Caco-2 (cell line): Measurements from ENCODE around the gene SLC27A5. TPM values are rescaled to one million over a fixed set of nuclear protein-coding genes. Genes with fewer than 3 reads are reported as not detected.

Source experiments
- BruUV-seq: library from RNA; stranded (reverse); fragments of 400-500 nt; replicated peaks from 2 replicates; lab custom pipeline; 2021; lab: Mats Ljungman, UMichigan
- CTCF ChIA-PET: fragments of 300-600 bp; sonication (Branson Sonifier 250); formaldehyde crosslinking; loops from one replicate; lab custom pipeline; 2022; ENCODE audit warnings: antibody characterized with exemption; lab: Charles Lee
- POLR2A ChIA-PET: fragments of 300-600 bp; sonication (Branson Sonifier 250); formaldehyde crosslinking; loops from one replicate; lab custom pipeline; 2022; ENCODE audit warnings: antibody characterized with exemption; lab: Charles Lee
- DNase-seq, 2 experiments: peaks; one replicate each; pipeline versions ENCODE4 v3.0.0 to v3.0.0-alpha.2; 2020 to 2022
- H3K27me3 ChIP-seq: replicated peaks from 2 replicates; pipeline ENCODE4 v1.6.0; 2011; ENCODE audit warnings: low read length; ENCODE audit not compliant: control insufficient read depth, insufficient read depth
- H3K36me3 ChIP-seq: 2 replicates; pipeline ENCODE4 v1.5.1; 2011; ENCODE audit warnings: low read length; ENCODE audit not compliant: control insufficient read depth, insufficient read depth
- H3K4me1 ChIP-seq: fragments of 250-450 bp; sonication (Bioruptor Pico); 2 replicates; pipeline ENCODE4 v1.5.1; 2020; ENCODE audit warnings: mild to moderate bottlenecking
- H3K4me3 ChIP-seq: 2 replicates; pipeline ENCODE4 v1.5.1; 2011; ENCODE audit warnings: low read depth, mild to moderate bottlenecking, control low read depth, low read length
- H3K9me3 ChIP-seq: fragments of 250-450 bp; sonication (Bioruptor Pico); 2 replicates; pipeline ENCODE4 v1.5.1; 2020; ENCODE audit warnings: mild to moderate bottlenecking, moderate library complexity
- H3K27ac Mint-ChIP-seq: one replicate; pipeline ENCODE4 v1.8.0; 2022; ENCODE audit warnings: mixed read lengths; ENCODE audit not compliant: unreplicated experiment
- H3K27me3 Mint-ChIP-seq: one replicate; pipeline ENCODE4 v1.8.0; 2022; ENCODE audit warnings: mixed read lengths; ENCODE audit not compliant: insufficient read depth, unreplicated experiment
- H3K36me3 Mint-ChIP-seq: one replicate; pipeline ENCODE4 v1.8.0; 2022; ENCODE audit warnings: mild to moderate bottlenecking, mixed read lengths; ENCODE audit not compliant: insufficient read depth, unreplicated experiment
- H3K4me1 Mint-ChIP-seq: one replicate; pipeline ENCODE4 v1.8.0; 2022; ENCODE audit warnings: low read depth, mixed read lengths; ENCODE audit not compliant: unreplicated experiment
- H3K4me3 Mint-ChIP-seq: one replicate; pipeline ENCODE4 v1.8.0; 2022; ENCODE audit warnings: mild to moderate bottlenecking, moderate library complexity, mixed read lengths; ENCODE audit not compliant: unreplicated experiment
- H3K9me3 Mint-ChIP-seq: one replicate; pipeline ENCODE4 v1.8.0; 2022; ENCODE audit warnings: mixed read lengths; ENCODE audit not compliant: unreplicated experiment
- CTCF ChIP-seq, 2 experiments: fragments of 200-600 bp in 1 of 2; IDR thresholded peaks; 1 replicate in 1 of 2; 2 replicates in 1 of 2; pipeline versions ENCODE4 v1.5.1 to v1.8.0; 2011 to 2022; ENCODE audit warnings: antibody characterized with exemption in 1 of 2, control low read depth in 1 of 2, inconsistent platforms in 1 of 2, low read depth in 1 of 2, low read length in 1 of 2, mild to moderate bottlenecking in 1 of 2, moderate library complexity in 1 of 2; ENCODE audit not compliant: insufficient read depth in 1 of 2, severe bottlenecking in 1 of 2, unreplicated experiment in 1 of 2
- intact Hi-C: fragments of 100-400 bp; cut with micrococcal nuclease; formaldehyde crosslinking; loops from one replicate; pipeline ENCODE4 v1.10.0; 2022; ENCODE audit not compliant: unreplicated experiment
- total RNA-seq: library from RNA; stranded (reverse); gene quantifications from 2 replicates; pipeline ENCODE4 v1.2.3, GENCODE V29; 2022

The SLC27A5 gene
- total RNA-seq, 1 experiment from 2014 or later, result 10.3 TPM

GRCh38 chr19:58546019-58546530, 34.3 kb upstream of the SLC27A5 start:
- Mint-ChIP-seq H3K4me3 (peak overlapping the region; percentile 92), H3K9me3 (no peaks in the 10 kb centered on the region), H3K4me1 (peaks cover 14% of the 10 kb centered on the region), H3K27ac (peak overlapping the region; percentile 82), H3K36me3 (peaks cover 73% of the 10 kb centered on the region), H3K27me3 (peaks cover 9% of the 10 kb centered on the region)
- TSS peak; percentile 49 for BruUV-seq
- DNase-seq, result no peak
- H3K36me3 ChIP-seq, result peaks cover 23% of the 10 kb centered on the region
- peak overlapping the region; percentile 87 for H3K4me3 ChIP-seq
- H3K9me3 ChIP-seq, result no peaks in the 10 kb centered on the region
- H3K27me3 ChIP-seq, result no peaks in the 10 kb centered on the region
- H3K4me1 ChIP-seq, result peaks cover 11% of the 10 kb centered on the region
- intact Hi-C loops, result no loop called here
- no peak for TF ChIP-seq CTCF (IDR thresholded peaks at IDR 0.05; ENCODE audit: insufficient read depth in 1 of 2, low read depth in 1 of 2, low read length in 1 of 2, severe bottlenecking in 1 of 2, unreplicated experiment in 1 of 2)
- ChIA-PET POLR2A (no interaction called here), CTCF (interaction anchor here (0.5 kb wide), 1 partner anchor 31 kb away, joined by 7 read pairs; no protein-coding TSS in a partner anchor)

- H3K36me3 Mint-ChIP-seq, result peaks cover 67% of the 10 kb centered on the region
- CTCF ChIA-PET, result interaction anchor here (0.5 kb wide), 1 partner anchor 31 kb away, joined by 7 read pairs; no protein-coding TSS in a partner anchor
- no TSS peak for BruUV-seq
- H3K9me3 Mint-ChIP-seq, result no peaks in the 10 kb centered on the region
- peak overlapping the region; percentile 87 for H3K4me3 ChIP-seq
- POLR2A ChIA-PET, result interaction anchor here (0.5 to 0.6 kb wide), 2 partner anchors 11 to 153 kb away, joined by 3 read pairs; no protein-coding TSS in a partner anchor
- peaks cover 23% of the 10 kb centered on the region for H3K36me3 ChIP-seq
- no peaks in the 10 kb centered on the region for H3K27me3 ChIP-seq
- peaks cover 14% of the 10 kb centered on the region for H3K4me1 Mint-ChIP-seq
- intact Hi-C loops, result no loop called here
- peak overlapping the region; percentile 82 for H3K27ac Mint-ChIP-seq
- peak overlapping the region; percentile 92 for H3K4me3 Mint-ChIP-seq
- DNase-seq, result no peak
- peaks cover 9% of the 10 kb centered on the region for H3K27me3 Mint-ChIP-seq
- no peaks in the 10 kb centered on the region for H3K9me3 ChIP-seq
- peaks cover 11% of the 10 kb centered on the region for H3K4me1 ChIP-seq
- no peak for TF ChIP-seq CTCF (IDR thresholded peaks at IDR 0.05; ENCODE audit: insufficient read depth in 1 of 2, low read depth in 1 of 2, low read length in 1 of 2, severe bottlenecking in 1 of 2, unreplicated experiment in 1 of 2)
Measured at GRCh38 chr19:58545286-58546018, 33.7 kb upstream of the SLC27A5 start.

GRCh38 chr19:58544591-58545285, 32.9 kb upstream of the SLC27A5 start:
- Mint-ChIP-seq H3K27ac (peak overlapping the region; percentile 97), H3K9me3 (no peaks in the 10 kb centered on the region), H3K27me3 (peaks cover 9% of the 10 kb centered on the region), H3K4me1 (peaks cover 14% of the 10 kb centered on the region), H3K4me3 (peak overlapping the region; percentile 92), H3K36me3 (peaks cover 60% of the 10 kb centered on the region)
- Histone ChIP-seq H3K9me3 (no peaks in the 10 kb centered on the region), H3K4me3 (peak overlapping the region; percentile 87), H3K27me3 (no peaks in the 10 kb centered on the region), H3K36me3 (peaks cover 23% of the 10 kb centered on the region), H3K4me1 (peaks cover 11% of the 10 kb centered on the region)
- POLR2A ChIA-PET, result interaction anchor here (0.5 to 1.4 kb wide), 12 partner anchors 9 to 197 kb away, joined by 3 to 40 read pairs (median 6); partner anchors contain the start of genes CHMP2A, ZBTB45, ZNF497 and ZNF584
- BruUV-seq, result no TSS peak
- no peak for TF ChIP-seq CTCF (IDR thresholded peaks at IDR 0.05; ENCODE audit: insufficient read depth in 1 of 2, low read depth in 1 of 2, low read length in 1 of 2, severe bottlenecking in 1 of 2, unreplicated experiment in 1 of 2)
- CTCF ChIA-PET, result interaction anchor here (1.0 to 1.6 kb wide), 7 partner anchors 10 to 31 kb away, joined by 3 to 22 read pairs (median 5); partner anchors contain the start of genes CHMP2A and ZBTB45
- intact Hi-C loops, result loop anchor here (1.0 kb wide), 5 partner anchors 11 to 157 kb away; partner anchors contain the start of genes CHMP2A, RPS5 and ZBTB45
- DNase-seq, result no peak
